Measurements from ENCODE around the gene ADAMTS7. TPM values are rescaled to one million over a fixed set of nuclear protein-coding genes. Genes with fewer than 3 reads are reported as not detected.

ADAMTS7 gene
- total RNA-seq, 1 experiment from 2014 or later: 12.0 TPM

DNA sequence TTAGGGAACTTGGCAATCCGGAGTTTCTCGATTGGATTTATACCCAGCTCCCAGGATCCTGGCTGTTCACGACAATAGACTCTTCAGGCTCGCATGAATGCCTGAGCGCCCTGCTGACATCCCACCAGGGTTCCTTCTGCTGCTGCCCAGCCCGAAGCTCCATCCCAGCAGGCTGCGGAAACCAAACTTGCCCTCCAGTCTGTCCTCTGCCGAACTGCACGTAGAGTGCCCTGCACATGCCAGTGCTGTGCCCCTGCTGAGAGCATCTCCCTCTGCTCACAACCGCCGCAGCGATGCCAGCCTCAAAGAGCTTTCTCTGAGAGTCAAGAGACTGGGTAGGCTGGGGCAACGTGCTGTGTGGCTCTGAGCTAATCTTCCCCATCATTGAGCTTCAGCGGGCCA, 6.9 kb downstream of the ADAMTS7 start:
- DNase-seq (ENCODE audit: low read depth, low spot score): no peak
- H3K4me2 ChIP-seq (ENCODE audit: low read length): no peak overlapping the region
- TF ChIP-seq POLR2A (IDR thresholded peaks at IDR 0.05; ENCODE audit: borderline replicate concordance, extremely low read depth, insufficient read depth, insufficient read length) (no peak), TCF7L2 (IDR thresholded peaks at IDR 0.05; ENCODE audit: borderline replicate concordance, extremely low read depth, insufficient read depth, insufficient read length) (no peak)
- TF ChIP-seq, protein P1, sequence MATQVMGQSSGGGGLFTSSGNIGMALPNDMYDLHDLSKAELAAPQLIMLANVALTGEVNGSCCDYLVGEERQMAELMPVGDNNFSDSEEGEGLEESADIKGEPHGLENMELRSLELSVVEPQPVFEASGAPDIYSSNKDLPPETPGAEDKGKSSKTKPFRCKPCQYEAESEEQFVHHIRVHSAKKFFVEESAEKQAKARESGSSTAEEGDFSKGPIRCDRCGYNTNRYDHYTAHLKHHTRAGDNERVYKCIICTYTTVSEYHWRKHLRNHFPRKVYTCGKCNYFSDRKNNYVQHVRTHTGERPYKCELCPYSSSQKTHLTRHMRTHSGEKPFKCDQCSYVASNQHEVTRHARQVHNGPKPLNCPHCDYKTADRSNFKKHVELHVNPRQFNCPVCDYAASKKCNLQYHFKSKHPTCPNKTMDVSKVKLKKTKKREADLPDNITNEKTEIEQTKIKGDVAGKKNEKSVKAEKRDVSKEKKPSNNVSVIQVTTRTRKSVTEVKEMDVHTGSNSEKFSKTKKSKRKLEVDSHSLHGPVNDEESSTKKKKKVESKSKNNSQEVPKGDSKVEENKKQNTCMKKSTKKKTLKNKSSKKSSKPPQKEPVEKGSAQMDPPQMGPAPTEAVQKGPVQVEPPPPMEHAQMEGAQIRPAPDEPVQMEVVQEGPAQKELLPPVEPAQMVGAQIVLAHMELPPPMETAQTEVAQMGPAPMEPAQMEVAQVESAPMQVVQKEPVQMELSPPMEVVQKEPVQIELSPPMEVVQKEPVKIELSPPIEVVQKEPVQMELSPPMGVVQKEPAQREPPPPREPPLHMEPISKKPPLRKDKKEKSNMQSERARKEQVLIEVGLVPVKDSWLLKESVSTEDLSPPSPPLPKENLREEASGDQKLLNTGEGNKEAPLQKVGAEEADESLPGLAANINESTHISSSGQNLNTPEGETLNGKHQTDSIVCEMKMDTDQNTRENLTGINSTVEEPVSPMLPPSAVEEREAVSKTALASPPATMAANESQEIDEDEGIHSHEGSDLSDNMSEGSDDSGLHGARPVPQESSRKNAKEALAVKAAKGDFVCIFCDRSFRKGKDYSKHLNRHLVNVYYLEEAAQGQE (IDR thresholded peaks at IDR 0.05; ENCODE audit: low read depth): no peak
- no peaks in the 10 kb centered on the region for H3K27me3 ChIP-seq (ENCODE audit: insufficient read depth, low read length)
- H3K4me3 ChIP-seq (replicated peaks in 1 of 2; ENCODE audit: low read depth in 1 of 2, low read length in 2 of 2): no peak overlapping the region
- no peak overlapping the region for H3K9ac ChIP-seq (ENCODE audit: low read length)
- intact Hi-C loops (cut with micrococcal nuclease): no loop called here
- H3K9me2 ChIP-seq (ENCODE audit: insufficient read depth): no peaks in the 10 kb centered on the region
- H3K27ac ChIP-seq (ENCODE audit: low read depth, low read length): no peak overlapping the region
- RAD21 ChIA-PET (ENCODE audit: low non-redundant PET in 1 of 2, low total read pairs in 2 of 2, uncharacterized antibody in 2 of 2, unreplicated experiment in 2 of 2): no interaction called here
- ATAC-seq: no peak
- H3K9me3 ChIP-seq (ENCODE audit: control insufficient read depth in 1 of 2, insufficient read depth in 1 of 2, low read depth in 1 of 2, low read length in 2 of 2): no peaks in the 10 kb centered on the region
- H3K36me3 ChIP-seq (ENCODE audit: control insufficient read depth in 1 of 2, insufficient read depth in 2 of 2, low read length in 2 of 2): no peaks in the 10 kb centered on the region
- no peaks in the 10 kb centered on the region for H3K79me2 ChIP-seq (ENCODE audit: insufficient read depth, low read length)
- no peak overlapping the region for H2AFZ ChIP-seq (ENCODE audit: low read depth, low read length, poor library complexity, severe bottlenecking)
- no peaks in the 10 kb centered on the region for H3K4me1 ChIP-seq (ENCODE audit: control insufficient read depth in 1 of 2, insufficient read depth in 2 of 2, low read length in 2 of 2)
- CTCF ChIA-PET: no interaction called here
- H4K20me1 ChIP-seq (ENCODE audit: insufficient read depth): no peaks in the 10 kb centered on the region
- no TSS peak for BruUV-seq (replicated peaks)
- POLR2A ChIA-PET: no interaction called here

DNA sequence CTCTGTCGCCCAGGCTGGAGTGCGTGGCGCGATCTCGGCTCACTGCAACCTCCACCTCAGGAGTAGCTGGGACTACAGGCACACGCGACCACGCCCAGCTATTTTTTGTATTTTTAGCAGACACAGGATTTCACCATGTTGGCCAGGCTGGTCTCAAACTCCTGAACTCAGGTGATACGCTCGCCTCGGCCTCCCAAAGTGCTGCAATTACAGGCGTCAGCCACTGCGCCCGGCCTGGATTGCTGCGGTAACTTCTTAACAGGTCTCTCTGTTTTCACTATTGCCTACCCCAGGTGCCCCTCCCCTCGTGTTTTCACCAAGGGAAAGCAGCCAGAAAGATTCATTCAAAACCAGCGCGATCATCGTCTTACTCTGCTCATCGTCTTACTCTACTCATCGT, 10.5 kb downstream of the ADAMTS7 start:
- no peaks in the 10 kb centered on the region for H4K20me1 ChIP-seq (ENCODE audit: insufficient read depth)
- H3K36me3 ChIP-seq (ENCODE audit: control insufficient read depth in 1 of 2, insufficient read depth in 2 of 2, low read length in 2 of 2): no peaks in the 10 kb centered on the region
- ChIA-PET CTCF (no interaction called here), RAD21 (ENCODE audit: low non-redundant PET in 1 of 2, low total read pairs in 2 of 2, uncharacterized antibody in 2 of 2, unreplicated experiment in 2 of 2) (no interaction called here), POLR2A (no interaction called here)
- no peaks in the 10 kb centered on the region for H3K9me2 ChIP-seq (ENCODE audit: insufficient read depth)
- H3K27me3 ChIP-seq (ENCODE audit: insufficient read depth, low read length): no peaks in the 10 kb centered on the region
- no TSS peak for BruUV-seq (replicated peaks)
- H2AFZ ChIP-seq (ENCODE audit: low read depth, low read length, poor library complexity, severe bottlenecking): no peak overlapping the region
- ATAC-seq (no peak), DNase-seq (ENCODE audit: low read depth, low spot score) (no peak)
- H3K9ac ChIP-seq (ENCODE audit: low read length): no peak overlapping the region
- H3K4me1 ChIP-seq (ENCODE audit: control insufficient read depth in 1 of 2, insufficient read depth in 2 of 2, low read length in 2 of 2): peaks cover 9 to 14% of the 10 kb centered on the region in 2 experiments
- no peak overlapping the region for H3K27ac ChIP-seq (ENCODE audit: low read depth, low read length)
- H3K4me2 ChIP-seq (ENCODE audit: low read length): no peak overlapping the region
- no peak overlapping the region for H3K4me3 ChIP-seq (replicated peaks in 1 of 2; ENCODE audit: low read depth in 1 of 2, low read length in 2 of 2)
- no peaks in the 10 kb centered on the region for H3K9me3 ChIP-seq (ENCODE audit: control insufficient read depth in 1 of 2, insufficient read depth in 1 of 2, low read depth in 1 of 2, low read length in 2 of 2)
- H3K79me2 ChIP-seq (ENCODE audit: insufficient read depth, low read length): no peaks in the 10 kb centered on the region
- intact Hi-C loops (cut with micrococcal nuclease): no loop called here
- TF ChIP-seq TCF7L2 (IDR thresholded peaks at IDR 0.05; ENCODE audit: borderline replicate concordance, extremely low read depth, insufficient read depth, insufficient read length) (no peak), SP1 (IDR thresholded peaks at IDR 0.05; ENCODE audit: low read depth) (no peak), SRF (IDR thresholded peaks at IDR 0.05; ENCODE audit: low read depth) (no peak), CEBPB (IDR thresholded peaks at IDR 0.05; ENCODE audit: low read depth) (no peak), EZH2 (IDR thresholded peaks at IDR 0.05) (no peak), EZH2phosphoT487 (IDR thresholded peaks at IDR 0.05; ENCODE audit: borderline replicate concordance) (no peak)
- TF ChIP-seq, protein P2, sequence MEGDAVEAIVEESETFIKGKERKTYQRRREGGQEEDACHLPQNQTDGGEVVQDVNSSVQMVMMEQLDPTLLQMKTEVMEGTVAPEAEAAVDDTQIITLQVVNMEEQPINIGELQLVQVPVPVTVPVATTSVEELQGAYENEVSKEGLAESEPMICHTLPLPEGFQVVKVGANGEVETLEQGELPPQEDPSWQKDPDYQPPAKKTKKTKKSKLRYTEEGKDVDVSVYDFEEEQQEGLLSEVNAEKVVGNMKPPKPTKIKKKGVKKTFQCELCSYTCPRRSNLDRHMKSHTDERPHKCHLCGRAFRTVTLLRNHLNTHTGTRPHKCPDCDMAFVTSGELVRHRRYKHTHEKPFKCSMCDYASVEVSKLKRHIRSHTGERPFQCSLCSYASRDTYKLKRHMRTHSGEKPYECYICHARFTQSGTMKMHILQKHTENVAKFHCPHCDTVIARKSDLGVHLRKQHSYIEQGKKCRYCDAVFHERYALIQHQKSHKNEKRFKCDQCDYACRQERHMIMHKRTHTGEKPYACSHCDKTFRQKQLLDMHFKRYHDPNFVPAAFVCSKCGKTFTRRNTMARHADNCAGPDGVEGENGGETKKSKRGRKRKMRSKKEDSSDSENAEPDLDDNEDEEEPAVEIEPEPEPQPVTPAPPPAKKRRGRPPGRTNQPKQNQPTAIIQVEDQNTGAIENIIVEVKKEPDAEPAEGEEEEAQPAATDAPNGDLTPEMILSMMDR (IDR thresholded peaks at IDR 0.05 in 2 of 3, conservative IDR thresholded peaks at IDR 0.05 in 1 of 3; ENCODE audit: borderline replicate concordance in 1 of 3, insufficient read depth in 1 of 3, low read depth in 2 of 3, low read length in 2 of 3): no peak
- TF ChIP-seq, protein P1 (IDR thresholded peaks at IDR 0.05; ENCODE audit: low read depth): no peak
- TF ChIP-seq, protein P3, sequence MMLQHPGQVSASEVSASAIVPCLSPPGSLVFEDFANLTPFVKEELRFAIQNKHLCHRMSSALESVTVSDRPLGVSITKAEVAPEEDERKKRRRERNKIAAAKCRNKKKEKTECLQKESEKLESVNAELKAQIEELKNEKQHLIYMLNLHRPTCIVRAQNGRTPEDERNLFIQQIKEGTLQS (IDR thresholded peaks at IDR 0.05): no peak

Measured in HCT116 (cell line).